HG03469 (cell line): ENCODE measurements around the gene CPSF4L.

ENCODE experiments used
- ATAC-seq: cut with Tn5 transposase; IDR thresholded peaks from one replicate; pipeline ENCODE4 v1.9.1; 2021; ENCODE audit warnings: mild to moderate bottlenecking, moderate library complexity, moderate number of reproducible peaks; ENCODE audit not compliant: unreplicated experiment

CPSF4L gene

DNA sequence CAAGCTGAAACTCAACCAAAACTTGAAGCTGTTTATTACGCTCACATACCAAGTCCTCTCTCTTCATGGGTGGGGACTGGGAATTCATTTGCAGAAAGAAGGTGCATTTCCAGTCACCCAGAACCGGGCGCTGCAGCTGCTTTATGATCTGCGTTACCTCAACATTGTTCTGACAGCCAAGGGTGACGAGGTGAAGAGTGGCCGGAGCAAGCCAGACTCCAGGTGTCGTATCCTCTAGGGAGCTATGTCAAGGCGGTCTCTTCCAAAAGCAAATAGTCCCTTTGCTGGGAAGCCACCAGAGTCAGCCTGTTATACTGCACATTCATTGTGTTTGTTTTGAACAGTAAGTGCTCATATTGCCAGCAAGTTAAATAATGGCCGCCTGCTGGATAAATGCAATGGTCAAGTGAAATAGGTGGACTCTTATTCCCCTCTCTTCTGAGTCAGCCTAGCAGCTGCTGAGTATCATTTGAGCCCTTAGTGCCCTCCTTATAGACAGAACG lies 56.2 kb downstream of the CPSF4L start:
- ATAC-seq, result no peak

DNA sequence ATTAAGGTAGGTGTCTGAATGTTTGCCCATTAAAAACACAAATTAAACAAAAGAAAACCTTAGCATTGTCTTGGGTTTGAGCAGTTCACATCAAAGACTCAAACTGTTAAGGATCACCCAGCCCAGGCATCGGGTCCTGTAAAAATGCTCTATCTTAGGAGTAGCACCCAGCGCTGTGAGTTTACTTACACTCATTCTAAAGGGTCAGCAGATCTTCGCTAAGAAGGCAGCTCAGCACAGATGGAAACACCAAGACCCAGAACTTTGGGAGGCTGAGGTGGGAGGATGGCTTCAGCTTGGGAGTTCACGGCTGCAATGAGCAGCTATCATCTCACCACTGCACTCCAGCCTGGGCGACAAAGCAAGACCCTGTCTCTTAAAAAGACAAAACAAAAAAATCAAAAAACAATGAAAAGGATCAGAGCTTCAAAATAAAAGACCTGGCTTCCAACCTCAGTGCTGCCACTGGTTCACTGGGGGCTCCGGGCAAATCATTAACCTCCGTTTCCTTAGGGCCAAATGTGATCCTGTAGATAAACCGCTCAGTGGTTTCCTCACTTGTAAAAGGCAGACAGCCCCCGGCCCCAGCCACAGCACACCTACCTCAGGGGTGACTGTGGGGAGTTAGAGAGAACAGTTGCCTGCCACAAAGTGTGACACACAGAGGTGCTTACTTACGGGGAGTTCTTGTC lies 57.7 kb downstream of the CPSF4L start:
- no peak for ATAC-seq

DNA sequence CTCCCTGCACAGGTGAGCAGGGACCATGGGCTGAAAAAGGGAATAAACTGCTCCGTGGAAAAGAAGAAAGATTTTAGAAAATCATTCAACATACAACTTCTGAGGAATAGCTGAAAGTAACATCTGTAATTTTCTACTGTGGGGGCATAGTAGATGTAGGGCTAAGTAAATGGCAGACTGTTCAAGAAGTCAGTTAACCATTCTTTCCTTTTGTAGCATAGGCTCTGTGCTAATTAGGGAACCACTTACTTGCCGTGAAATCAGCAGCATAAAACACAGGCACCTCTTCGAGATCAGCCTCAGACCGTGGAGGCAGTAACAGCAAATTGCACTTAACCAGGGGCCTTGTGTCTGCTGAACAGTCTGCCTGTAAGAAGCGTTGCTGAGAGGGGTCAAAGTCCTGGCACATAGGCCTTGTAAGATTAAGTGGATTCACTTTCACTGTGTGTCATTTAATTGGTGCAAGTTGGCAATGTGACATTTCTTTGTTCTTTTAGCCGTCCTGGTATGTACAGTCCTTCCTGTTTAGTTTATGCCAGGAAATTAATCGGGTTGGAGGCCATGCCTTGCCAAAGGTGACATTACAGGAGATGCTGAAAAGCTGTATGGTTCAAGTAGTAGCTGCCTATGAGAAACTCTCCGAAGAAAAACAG lies 58.4 kb downstream of the CPSF4L start:
- no peak for ATAC-seq

DNA sequence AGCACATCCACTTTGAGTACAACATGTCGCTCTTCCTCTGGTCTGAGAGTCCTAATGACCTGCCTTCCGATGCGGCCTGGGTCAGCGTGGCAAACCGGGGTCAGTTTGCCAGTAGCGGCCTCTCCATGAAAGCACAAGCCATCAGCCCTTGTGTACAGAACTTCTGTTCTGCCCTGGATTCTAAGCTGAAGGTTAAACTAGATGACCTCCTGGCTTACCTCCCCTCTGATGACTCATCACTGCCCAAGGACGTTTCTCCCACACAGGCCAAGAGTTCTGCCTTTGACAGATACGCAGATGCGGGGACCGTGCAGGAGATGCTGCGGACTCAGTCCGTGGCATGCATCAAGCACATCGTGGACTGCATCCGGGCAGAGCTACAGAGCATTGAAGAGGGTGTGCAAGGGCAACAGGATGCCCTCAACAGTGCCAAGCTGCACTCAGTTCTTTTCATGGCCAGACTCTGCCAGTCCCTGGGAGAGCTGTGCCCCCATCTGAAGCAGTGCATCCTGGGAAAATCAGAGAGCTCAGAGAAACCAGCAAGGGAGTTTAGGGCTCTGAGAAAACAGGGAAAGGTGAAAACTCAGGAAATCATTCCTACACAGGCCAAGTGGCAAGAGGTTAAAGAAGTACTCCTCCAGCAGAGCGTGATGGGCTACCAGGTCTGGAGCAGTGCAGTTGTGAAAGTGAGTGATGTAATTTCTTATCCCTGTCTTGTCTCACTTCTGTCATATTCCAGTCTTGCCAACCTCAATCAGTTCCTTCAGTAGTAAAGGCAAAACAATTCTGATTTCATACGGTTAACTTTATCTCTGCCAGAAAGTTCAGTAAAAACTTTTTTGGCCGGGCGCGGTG lies 60.2 kb downstream of the CPSF4L start:
- no peak for ATAC-seq

DNA sequence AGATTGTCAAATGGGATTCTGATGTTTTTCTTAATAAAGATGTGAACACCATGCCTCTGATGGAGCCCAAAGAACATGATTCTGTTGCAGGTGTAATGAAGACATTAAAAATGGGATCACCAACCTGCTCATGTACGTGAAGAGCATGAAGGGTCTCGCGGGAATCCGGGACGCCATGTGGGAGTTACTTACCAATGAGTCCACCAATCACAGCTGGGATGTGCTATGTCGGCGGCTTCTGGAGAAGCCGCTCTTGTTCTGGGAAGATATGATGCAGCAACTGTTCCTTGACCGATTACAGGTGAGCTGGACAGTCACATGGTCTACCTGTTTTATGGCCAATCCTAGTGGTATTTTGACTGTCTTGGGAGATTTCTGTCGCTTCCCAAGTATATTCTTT lies 61.2 kb downstream of the CPSF4L start:
- ATAC-seq, result no peak

DNA sequence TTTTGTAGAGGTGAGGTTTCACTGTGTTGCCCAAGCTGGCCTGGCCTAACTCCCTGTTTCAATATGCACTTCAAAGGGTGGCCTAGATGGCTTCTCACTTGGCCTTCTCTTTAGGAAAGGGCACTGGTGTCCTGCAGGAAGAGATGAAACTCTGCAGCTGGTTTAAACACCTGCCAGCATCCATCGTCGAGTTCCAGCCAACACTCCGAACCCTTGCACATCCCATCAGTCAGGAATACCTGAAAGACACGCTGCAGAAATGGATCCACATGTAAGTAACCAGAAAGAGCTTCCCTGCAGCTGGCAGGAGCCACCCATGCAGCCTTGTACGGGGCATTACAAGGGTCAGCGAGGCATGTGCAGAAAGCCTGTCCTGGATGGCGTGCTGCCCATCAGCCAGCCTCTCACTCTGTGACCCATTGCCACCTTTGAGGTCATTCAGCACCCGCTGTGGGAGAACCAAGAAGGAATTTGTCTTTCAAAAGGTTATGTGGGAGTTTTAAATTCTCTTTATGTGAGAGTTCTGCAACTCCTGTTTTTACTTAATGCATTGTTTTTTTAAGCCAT lies 61.8 kb downstream of the CPSF4L start:
- no peak for ATAC-seq

DNA sequence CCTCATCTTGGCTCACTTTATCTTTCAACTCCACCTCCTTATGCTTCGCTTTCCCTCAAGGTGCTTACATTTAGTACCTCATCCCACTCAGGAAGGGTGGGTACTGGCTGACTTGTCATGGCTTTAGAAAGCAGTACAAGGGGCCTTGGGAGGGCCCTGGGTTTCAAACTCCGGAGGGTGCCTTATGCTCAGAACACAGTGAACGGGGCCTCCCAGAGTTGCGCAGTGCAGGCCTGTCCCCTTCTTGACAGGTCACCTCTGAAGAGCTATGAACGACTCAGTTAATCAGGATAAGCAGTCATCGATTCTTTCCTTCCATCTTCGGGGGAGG lies 62.8 kb downstream of the CPSF4L start:
- ATAC-seq, result no peak
